ENCODE data around the gene PCBP4. TPM values are rescaled to one million over a fixed set of nuclear protein-coding genes. Genes with fewer than 3 reads are reported as not detected.

The PCBP4 gene
- total RNA-seq, 4 donors from 2014 or later: 39.7 to 261 (median 159) TPM

DNA sequence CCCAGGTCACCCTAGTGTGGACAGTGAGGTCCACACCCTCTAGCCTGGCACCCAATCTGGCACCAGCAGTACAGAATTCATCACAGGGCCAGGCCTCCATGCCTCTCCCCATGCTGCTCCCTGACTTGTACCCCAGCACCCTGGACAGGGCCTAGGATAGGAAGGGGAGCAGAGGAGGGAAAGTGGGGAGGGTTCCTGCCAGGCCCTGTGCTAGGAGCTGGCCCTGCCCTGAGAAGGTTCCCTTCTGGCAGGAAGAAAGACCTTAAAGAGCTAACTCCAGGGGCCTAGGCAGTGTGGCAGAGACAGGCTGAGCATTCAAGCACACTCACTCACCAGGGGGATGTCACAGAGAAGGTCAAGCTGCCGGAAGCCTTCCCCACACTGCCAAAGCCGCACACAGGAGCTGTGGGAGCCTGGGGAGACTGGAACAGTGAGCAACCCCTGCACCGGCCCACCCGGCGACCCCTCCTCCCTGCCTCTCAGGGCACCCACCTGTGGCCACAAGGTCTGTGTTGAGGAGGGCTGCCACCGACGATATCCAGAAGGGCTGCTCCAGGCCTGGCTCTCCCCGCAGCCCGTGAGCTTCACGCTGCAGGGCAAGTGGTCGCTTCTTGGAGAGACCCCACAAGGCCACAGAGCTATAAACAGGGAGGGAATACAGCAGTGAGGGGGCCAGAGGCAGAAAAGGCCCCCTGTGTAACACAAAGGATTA is 33.0 kb downstream of the PCBP4 start:
- Histone ChIP-seq H3K9me3 (no peaks in the 10 kb centered on the region), H3K27ac (no peak overlapping the region), H3K36me3 (no peaks in the 10 kb centered on the region), H3K27me3 (no peaks in the 10 kb centered on the region), H3K4me1 (no peaks in the 10 kb centered on the region), H3K4me3 (no peak overlapping the region)
- TF ChIP-seq CTCF (IDR thresholded peaks at IDR 0.05) (no peak), POLR2A (IDR thresholded peaks at IDR 0.05) (no peak)
- DNase-seq: no peak
- intact Hi-C loops (cut with DNase I; ENCODE audit: low total_unique reads): no loop called here

DNA sequence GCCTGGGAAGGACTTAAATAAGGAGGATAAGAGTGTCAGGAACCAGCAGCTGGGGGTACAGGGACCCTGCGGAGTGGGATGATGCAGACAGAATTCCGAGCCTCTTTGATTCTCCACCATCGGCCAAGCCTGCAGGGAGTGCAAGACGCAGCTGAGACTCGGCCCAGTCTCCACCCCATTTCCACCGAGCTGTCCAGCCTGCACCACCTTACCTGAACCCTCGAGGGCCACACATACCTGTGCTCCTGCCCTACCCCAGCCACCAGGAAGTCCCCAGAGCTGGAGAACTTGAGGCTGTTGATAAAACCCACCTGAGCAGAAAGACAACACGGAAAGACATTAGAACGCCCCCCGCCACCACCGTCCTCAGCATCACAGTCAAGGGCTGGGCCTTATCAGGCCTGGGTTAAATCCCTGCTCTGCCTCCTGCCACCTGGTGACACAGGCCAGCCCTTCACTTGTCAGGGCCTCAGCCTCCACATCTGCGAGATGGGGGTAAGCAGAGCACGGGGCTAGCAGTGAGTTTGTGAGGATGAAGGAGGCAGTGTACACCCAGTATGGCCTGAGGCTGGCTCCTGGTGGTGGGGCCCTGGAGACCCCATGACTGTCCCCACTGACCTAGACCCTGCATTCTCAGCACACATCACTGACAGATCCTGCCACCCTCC is 33.6 kb downstream of the PCBP4 start:
- intact Hi-C loops (cut with DNase I; ENCODE audit: low total_unique reads): no loop called here
- TF ChIP-seq POLR2A (IDR thresholded peaks at IDR 0.05): no peak
- TF ChIP-seq CTCF (IDR thresholded peaks at IDR 0.05): no peak

DNA sequence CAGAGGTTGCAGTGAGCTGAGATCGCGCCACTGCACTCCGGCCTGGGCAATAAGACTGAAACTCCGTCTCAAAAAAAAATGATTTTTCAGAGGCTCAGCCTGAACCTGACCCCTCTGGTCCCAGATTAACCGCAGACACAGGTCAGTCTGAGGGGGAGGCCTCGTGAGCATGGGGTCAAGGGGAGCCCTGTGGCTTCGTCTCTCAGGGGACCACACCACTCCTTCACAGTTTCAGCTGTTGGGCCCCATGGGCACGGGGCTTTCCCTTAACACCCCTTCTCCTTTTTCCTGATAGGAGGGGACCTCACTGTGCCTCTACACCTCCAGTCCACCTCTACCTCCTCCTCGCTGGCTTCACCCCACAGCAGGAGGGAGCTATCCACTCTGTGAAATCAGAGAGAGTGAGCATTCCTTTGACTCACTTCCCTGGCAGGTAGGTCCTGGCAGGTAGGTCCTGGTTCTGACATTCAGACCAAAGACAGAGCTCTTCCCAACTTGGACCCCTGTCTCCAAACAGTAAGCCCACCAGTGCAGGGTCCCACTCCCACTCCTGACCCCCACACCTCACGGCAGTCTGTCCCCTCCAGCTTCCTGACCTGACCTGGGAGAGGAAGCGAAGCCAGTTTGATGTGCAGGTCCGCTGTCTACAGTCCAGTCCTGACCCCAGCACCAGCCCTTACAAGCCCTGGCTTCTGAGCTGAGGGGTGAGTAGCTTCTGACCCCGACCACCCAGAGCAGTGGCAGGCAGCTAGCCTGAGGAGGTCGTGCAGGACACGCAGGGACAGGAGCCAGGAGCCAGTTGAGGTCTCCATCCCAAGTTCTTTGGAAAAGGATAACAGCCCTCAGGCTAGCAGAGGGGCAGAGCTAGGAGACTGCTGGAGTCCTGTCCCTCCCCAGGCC is 34.5 kb downstream of the PCBP4 start:
- H3K9me3 ChIP-seq: no peaks in the 10 kb centered on the region
- DNase-seq: no peak
- intact Hi-C loops (cut with DNase I; ENCODE audit: low total_unique reads): no loop called here
- H3K4me1 ChIP-seq: no peaks in the 10 kb centered on the region
- no peak overlapping the region for H3K27ac ChIP-seq
- H3K27me3 ChIP-seq: no peaks in the 10 kb centered on the region
- no peak overlapping the region for H3K4me3 ChIP-seq
- TF ChIP-seq CTCF (IDR thresholded peaks at IDR 0.05) (no peak), POLR2A (IDR thresholded peaks at IDR 0.05) (no peak)
- no peaks in the 10 kb centered on the region for H3K36me3 ChIP-seq

More for the DNA sequence above, 33.6 kb downstream of the PCBP4 start:
- no peak overlapping the region for H3K4me3 ChIP-seq
- H3K4me1 ChIP-seq: no peaks in the 10 kb centered on the region
- no peak overlapping the region for H3K27ac ChIP-seq
- H3K27me3 ChIP-seq: no peaks in the 10 kb centered on the region
- H3K36me3 ChIP-seq: no peaks in the 10 kb centered on the region
- no peaks in the 10 kb centered on the region for H3K9me3 ChIP-seq
- no peak for DNase-seq

- Histone ChIP-seq H3K27me3 (no peaks in the 10 kb centered on the region), H3K9me3 (no peaks in the 10 kb centered on the region), H3K4me1 (no peaks in the 10 kb centered on the region), H3K4me3 (no peak overlapping the region), H3K36me3 (no peaks in the 10 kb centered on the region), H3K27ac (no peak overlapping the region)
- intact Hi-C loops (cut with DNase I; ENCODE audit: low total_unique reads): no loop called here
- TF ChIP-seq CTCF (IDR thresholded peaks at IDR 0.05) (no peak), POLR2A (IDR thresholded peaks at IDR 0.05) (no peak)
- DNase-seq: no peak
Measured at GRCh38 chr3:51931756-51932155, 35.5 kb downstream of the PCBP4 start.
